Smooth muscle cell (in vitro differentiated cells): ENCODE data around the gene CTNNA3. TPM values are rescaled to one million over a fixed set of nuclear protein-coding genes. Genes with fewer than 3 reads are reported as not detected.

ENCODE experiments used
- DNase-seq: peaks from one replicate; lab custom pipeline; 2025; ENCODE audit not compliant: unreplicated experiment; lab: John Stamatoyannopoulos, UW
- H2AFZ ChIP-seq: fragments of 200-600 bp; sonication (generic); 2 replicates; pipeline ENCODE4 v1.6.0; 2016; ENCODE audit warnings: antibody characterized with exemption, low read depth, mild to moderate bottlenecking
- H3F3A ChIP-seq: fragments of 200-600 bp; sonication (generic); 2 replicates; pipeline ENCODE4 v1.6.0; 2017; ENCODE audit warnings: antibody characterized with exemption, low read depth
- H3K27ac ChIP-seq: fragments of 200-600 bp; sonication (generic); 2 replicates; pipeline ENCODE4 v1.5.1; 2016; ENCODE audit warnings: low read depth, mild to moderate bottlenecking
- H3K27me3 ChIP-seq: fragments of 200-600 bp; sonication (generic); 2 replicates; pipeline ENCODE4 v1.6.1; 2016; ENCODE audit warnings: low read depth, mild to moderate bottlenecking
- H3K36me3 ChIP-seq: fragments of 200-600 bp; sonication (generic); 2 replicates; pipeline ENCODE4 v1.5.1; 2016; ENCODE audit warnings: low read depth
- H3K4me1 ChIP-seq: fragments of 200-600 bp; sonication (generic); 2 replicates; pipeline ENCODE4 v1.5.1; 2016; ENCODE audit warnings: low read depth
- H3K4me2 ChIP-seq: fragments of 200-600 bp; sonication (generic); 2 replicates; pipeline ENCODE4 v1.6.0; 2016; ENCODE audit warnings: mild to moderate bottlenecking
- H3K4me3 ChIP-seq: fragments of 200-600 bp; sonication (generic); 2 replicates; pipeline ENCODE4 v1.5.1; 2016; ENCODE audit warnings: mild to moderate bottlenecking
- H3K79me2 ChIP-seq: fragments of 200-600 bp; sonication (generic); 2 replicates; pipeline ENCODE4 v1.6.0; 2016; ENCODE audit warnings: low read depth, mild to moderate bottlenecking
- H3K9ac ChIP-seq: fragments of 200-600 bp; sonication (generic); 2 replicates; pipeline ENCODE4 v1.6.0; 2016; ENCODE audit warnings: low read depth
- H3K9me3 ChIP-seq: fragments of 200-600 bp; sonication (generic); replicated peaks from 2 replicates; pipeline ENCODE4 v1.5.1; 2016; ENCODE audit warnings: low read depth
- H4K20me1 ChIP-seq: fragments of 200-600 bp; sonication (generic); 2 replicates; pipeline ENCODE4 v1.6.0; 2016; ENCODE audit warnings: low read depth
- WGBS: methylation state at CpG from one replicate; pipeline ENCODE4 v1.1.7; 2016; ENCODE audit warnings: low lambda C conversion rate; 5-methylcytosine and 5-hydroxymethylcytosine counted together
- polyA plus RNA-seq: library from polyadenylated mRNA; unstranded; fragments of >200 nt; fragmentation: Nextera tagmentation; extraction: Ambion mirVana; gene quantifications from 2 replicates; pipeline ENCODE4 v1.2.1, GENCODE V29; 2016
- total RNA-seq: library from RNA; depleted of rRNA; stranded (reverse); fragments of >200 nt; gene quantifications from 2 replicates; pipeline ENCODE4 v1.2.3, GENCODE V29; 2014
- TF ChIP-seq, protein P1 (sequence below): fragments of 200-600 bp; sonication (generic); IDR thresholded peaks from 2 replicates; pipeline ENCODE4 v1.5.1; 2017; ENCODE audit warnings: borderline replicate concordance, mild to moderate bottlenecking, antibody characterized with exemption; ENCODE audit not compliant: insufficient read depth, poor library complexity, severe bottlenecking

CTNNA3 gene
- total and polyA plus RNA-seq, 2 experiments from 2014 or later, result 1.3 TPM; not detected in 1

DNA sequence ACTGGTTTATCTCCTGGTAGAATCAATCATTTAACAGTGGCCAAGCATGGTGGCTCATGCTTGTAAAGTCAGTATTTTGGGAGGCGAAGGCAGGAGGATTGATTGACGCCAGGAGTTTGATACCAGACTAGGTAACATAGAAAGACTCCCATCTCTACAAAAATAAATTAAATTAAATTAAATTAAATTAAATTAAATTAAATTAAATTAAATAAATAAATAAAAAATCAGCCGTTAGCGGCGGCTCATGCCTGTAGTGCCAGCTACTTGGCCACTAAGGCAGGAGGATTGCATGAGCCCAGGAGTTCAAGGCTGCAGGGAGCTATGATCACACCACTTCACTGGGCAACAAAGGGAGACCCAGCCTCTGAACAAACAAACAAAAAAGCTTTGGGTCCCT, 427.8 kb downstream of the CTNNA3 start:
- Histone ChIP-seq H3K36me3 (no peaks in the 10 kb centered on the region), H3K4me1 (no peaks in the 10 kb centered on the region), H3K9me3 (no peaks in the 10 kb centered on the region), H2AFZ (no peak overlapping the region), H3K79me2 (no peaks in the 10 kb centered on the region), H3F3A (no peaks in the 10 kb centered on the region), H3K4me2 (no peak overlapping the region), H3K9ac (no peak overlapping the region), H4K20me1 (no peaks in the 10 kb centered on the region), H3K27ac (no peak overlapping the region), H3K27me3 (no peaks in the 10 kb centered on the region), H3K4me3 (no peak overlapping the region)
- WGBS, result 98% methylated on average over 5 of the region's 5 CpGs
- TF ChIP-seq, protein P1, sequence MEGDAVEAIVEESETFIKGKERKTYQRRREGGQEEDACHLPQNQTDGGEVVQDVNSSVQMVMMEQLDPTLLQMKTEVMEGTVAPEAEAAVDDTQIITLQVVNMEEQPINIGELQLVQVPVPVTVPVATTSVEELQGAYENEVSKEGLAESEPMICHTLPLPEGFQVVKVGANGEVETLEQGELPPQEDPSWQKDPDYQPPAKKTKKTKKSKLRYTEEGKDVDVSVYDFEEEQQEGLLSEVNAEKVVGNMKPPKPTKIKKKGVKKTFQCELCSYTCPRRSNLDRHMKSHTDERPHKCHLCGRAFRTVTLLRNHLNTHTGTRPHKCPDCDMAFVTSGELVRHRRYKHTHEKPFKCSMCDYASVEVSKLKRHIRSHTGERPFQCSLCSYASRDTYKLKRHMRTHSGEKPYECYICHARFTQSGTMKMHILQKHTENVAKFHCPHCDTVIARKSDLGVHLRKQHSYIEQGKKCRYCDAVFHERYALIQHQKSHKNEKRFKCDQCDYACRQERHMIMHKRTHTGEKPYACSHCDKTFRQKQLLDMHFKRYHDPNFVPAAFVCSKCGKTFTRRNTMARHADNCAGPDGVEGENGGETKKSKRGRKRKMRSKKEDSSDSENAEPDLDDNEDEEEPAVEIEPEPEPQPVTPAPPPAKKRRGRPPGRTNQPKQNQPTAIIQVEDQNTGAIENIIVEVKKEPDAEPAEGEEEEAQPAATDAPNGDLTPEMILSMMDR, result no peak
- no peak for DNase-seq

DNA sequence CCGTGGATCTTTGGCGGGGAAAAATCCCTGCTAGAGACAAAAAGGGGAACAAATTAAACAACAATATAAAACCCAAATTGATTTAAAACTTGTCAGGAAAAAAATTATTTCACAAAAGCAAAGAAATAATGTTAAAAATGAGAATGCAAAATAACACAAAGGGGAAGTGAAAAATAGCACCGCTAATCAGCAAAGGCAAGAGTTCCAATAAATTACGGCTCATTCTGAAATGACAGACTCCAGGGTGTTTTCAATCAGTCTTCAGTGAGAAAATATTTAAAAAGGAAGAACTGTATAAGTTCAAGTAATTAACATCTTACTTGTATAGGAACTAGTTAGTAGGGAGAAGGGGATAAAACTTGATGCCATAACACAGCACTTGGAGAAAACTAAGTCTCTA, 433.3 kb downstream of the CTNNA3 start:
- TF ChIP-seq, protein P1, result no peak
- Histone ChIP-seq H3K27me3 (no peaks in the 10 kb centered on the region), H3K4me1 (no peaks in the 10 kb centered on the region), H2AFZ (no peak overlapping the region), H3K27ac (no peak overlapping the region), H4K20me1 (no peaks in the 10 kb centered on the region), H3F3A (no peaks in the 10 kb centered on the region), H3K9me3 (no peaks in the 10 kb centered on the region), H3K36me3 (no peaks in the 10 kb centered on the region), H3K4me3 (no peak overlapping the region), H3K9ac (no peak overlapping the region), H3K4me2 (no peak overlapping the region), H3K79me2 (no peaks in the 10 kb centered on the region)
- WGBS, result 90% methylated on average over 4 of the region's 4 CpGs
- no peak for DNase-seq

DNA sequence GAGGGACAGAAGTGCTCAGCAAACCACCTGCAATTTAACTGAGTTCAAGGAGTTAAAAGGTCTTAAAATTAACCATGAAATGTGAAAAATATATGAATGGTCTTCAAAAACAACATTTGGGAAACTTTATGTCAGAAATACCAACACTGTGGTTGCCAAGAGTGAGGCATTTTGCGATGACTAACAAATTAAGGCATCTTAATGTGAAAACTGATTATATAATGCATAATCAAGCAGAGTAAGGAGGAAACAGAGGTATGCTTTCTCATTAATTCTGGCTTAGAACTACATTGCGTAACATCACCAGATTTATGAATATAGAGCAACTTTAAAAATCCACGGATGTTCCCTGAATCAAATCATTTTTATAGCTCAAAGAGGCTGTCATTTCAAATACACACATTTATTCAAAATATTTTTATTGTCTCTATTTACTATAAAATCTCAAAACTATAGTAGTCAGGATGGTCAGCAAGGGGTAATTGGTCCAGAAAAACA, 434.6 kb downstream of the CTNNA3 start:
- no peaks in the 10 kb centered on the region for H3K4me1 ChIP-seq
- no peak overlapping the region for H3K9ac ChIP-seq
- 94% methylated on average over 3 of the region's 3 CpGs for WGBS
- H2AFZ ChIP-seq, result no peak overlapping the region
- H3K27me3 ChIP-seq, result no peaks in the 10 kb centered on the region
- H3K36me3 ChIP-seq, result no peaks in the 10 kb centered on the region
- H3K4me2 ChIP-seq, result no peak overlapping the region
- no peaks in the 10 kb centered on the region for H3K9me3 ChIP-seq
- no peak overlapping the region for H3K4me3 ChIP-seq
- no peak for DNase-seq
- no peaks in the 10 kb centered on the region for H3F3A ChIP-seq
- TF ChIP-seq, protein P1, result no peak
- no peaks in the 10 kb centered on the region for H4K20me1 ChIP-seq
- no peak overlapping the region for H3K27ac ChIP-seq
- no peaks in the 10 kb centered on the region for H3K79me2 ChIP-seq

DNA sequence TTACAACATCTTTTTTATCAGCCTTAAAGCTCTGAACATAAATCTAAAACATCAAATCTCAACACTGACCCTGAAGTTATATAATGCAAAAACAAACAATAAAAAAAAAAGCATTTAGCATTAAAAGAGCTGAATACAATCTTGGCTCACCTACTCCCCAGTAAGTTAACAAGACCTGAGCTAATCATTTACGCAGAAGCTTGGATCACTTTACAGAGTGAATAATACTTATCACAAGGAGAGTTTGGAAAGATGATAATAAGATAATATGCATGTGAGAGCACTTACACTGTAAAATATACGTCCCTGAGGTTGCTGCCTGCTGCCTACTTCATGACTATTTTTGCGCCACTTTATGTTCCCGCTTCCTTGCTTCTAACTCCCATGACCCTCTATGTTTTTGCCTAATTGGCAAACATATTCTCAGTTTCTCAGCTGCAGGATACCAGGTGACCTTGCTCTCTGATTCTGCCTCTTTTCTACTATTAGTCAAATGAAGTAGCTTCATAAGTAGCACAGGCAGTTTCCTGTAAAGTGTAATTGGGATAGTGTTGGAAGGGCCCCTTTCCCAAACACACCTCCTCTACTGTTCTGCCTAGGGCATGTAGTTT, 436.6 kb downstream of the CTNNA3 start:
- TF ChIP-seq, protein P1, result no peak
- no peaks in the 10 kb centered on the region for H3K36me3 ChIP-seq
- no peak overlapping the region for H3K4me2 ChIP-seq
- H3K4me3 ChIP-seq, result no peak overlapping the region
- H3K27ac ChIP-seq, result no peak overlapping the region
- no peak for DNase-seq
- no peaks in the 10 kb centered on the region for H4K20me1 ChIP-seq
- no peaks in the 10 kb centered on the region for H3K4me1 ChIP-seq
- WGBS, result 90% methylated on average over 4 of the region's 4 CpGs
- no peak overlapping the region for H3K9ac ChIP-seq
- no peak overlapping the region for H2AFZ ChIP-seq
- H3F3A ChIP-seq, result no peaks in the 10 kb centered on the region
- no peaks in the 10 kb centered on the region for H3K27me3 ChIP-seq
- H3K9me3 ChIP-seq, result no peaks in the 10 kb centered on the region
- no peaks in the 10 kb centered on the region for H3K79me2 ChIP-seq
